HepG2 (cell line): ENCODE results near the gene VSIG10L2. TPM values are rescaled to one million over a fixed set of nuclear protein-coding genes. Genes with fewer than 3 reads are reported as not detected.

Experiments used
- ATAC-seq: fragments of 200-7000 bp; cut with Tn5 transposase; 3 replicates; pipeline ENCODE4 v1.9.1; 2020; ENCODE audit warnings: mild to moderate bottlenecking, moderate library complexity
- BruUV-seq: library from RNA; stranded (reverse); fragments of 400-500 nt; replicated peaks from 2 replicates; lab custom pipeline; 2021; lab: Mats Ljungman, UMichigan
- CTCF ChIA-PET: fragments of 300-600 bp; formaldehyde crosslinking; extraction: SDS; loops from one replicate; lab custom pipeline; 2021; ENCODE audit warnings: low total read pairs, inconsistent platforms, low intra/inter-chr PET ratio; lab: Yijun Ruan, JAX
- POLR2A ChIA-PET: fragments of 350-600 bp; sonication (Branson Sonifier 250); formaldehyde crosslinking; loops from one replicate; lab custom pipeline; 2020; ENCODE audit warnings: antibody characterized with exemption, inconsistent platforms; lab: Yijun Ruan, JAX
- DNase-seq: peaks from one replicate; pipeline ENCODE4 v3.0.0-alpha.2; 2015; ENCODE audit warnings: low spot score
- FAIRE-seq: peaks from 3 replicates; lab custom pipeline; 2011; peaks lifted over from hg19 to GRCh38; lab: Jason Lieb, UNC
- H2AFZ ChIP-seq: one replicate; pipeline ENCODE4 v1.6.1; 2011; ENCODE audit warnings: low read length, inconsistent platforms
- H3K27ac ChIP-seq: fragments of 300-600 bp; 3 replicates; pipeline ENCODE4 v1.8.0; 2011; ENCODE audit warnings: mixed run types, mild to moderate bottlenecking, mixed read lengths, low read length, inconsistent platforms; ENCODE audit not compliant: insufficient read depth; ENCODE audit errors: extremely low read length
- H3K27me3 ChIP-seq, 2 experiments: fragments of 200-600 bp in 1 of 2; 2 replicates in 1 of 2; 3 replicates in 1 of 2; pipeline versions ENCODE4 v1.6.0 to v1.8.0; 2011; ENCODE audit warnings: low read length in 2 of 2, mild to moderate bottlenecking in 2 of 2, moderate library complexity in 2 of 2, inconsistent platforms in 1 of 2; ENCODE audit not compliant: insufficient read depth in 2 of 2, control insufficient read depth in 1 of 2
- H3K36me3 ChIP-seq, 2 experiments: fragments of 200-600 bp in 1 of 2; replicated peaks in 1 of 2; 2 replicates in 1 of 2; 3 replicates in 1 of 2; pipeline versions ENCODE4 v1.5.1 to v1.8.0; 2011; ENCODE audit warnings: low read length in 2 of 2, inconsistent platforms in 1 of 2; ENCODE audit not compliant: insufficient read depth in 2 of 2, control insufficient read depth in 1 of 2
- H3K4me1 ChIP-seq: 2 replicates; pipeline ENCODE4 v1.5.1; 2012; ENCODE audit warnings: low read length, inconsistent platforms; ENCODE audit not compliant: insufficient read depth
- H3K4me2 ChIP-seq: 2 replicates; pipeline ENCODE4 v1.6.0; 2011; ENCODE audit warnings: low read depth, low read length, inconsistent platforms
- H3K4me3 ChIP-seq, 3 experiments: fragments of 200-600 bp in 1 of 3; sonication (generic), shearing (Covaris generic) in 1 of 3; replicated peaks in 1 of 3; 2 replicates each; pipeline ENCODE4 v1.5.1; 2011 to 2016; ENCODE audit warnings: low read length in 3 of 3, inconsistent platforms in 2 of 3, low read depth in 2 of 3, mild to moderate bottlenecking in 2 of 3, control low read depth in 1 of 3, mixed read lengths in 1 of 3; ENCODE audit not compliant: insufficient read depth in 1 of 3
- H3K79me2 ChIP-seq: one replicate; pipeline ENCODE4 v1.6.1; 2011; ENCODE audit warnings: low read length, inconsistent platforms; ENCODE audit not compliant: insufficient read depth
- H3K9ac ChIP-seq: 2 replicates; pipeline ENCODE4 v1.6.0; 2011; ENCODE audit warnings: mild to moderate bottlenecking, low read depth, low read length, inconsistent platforms; ENCODE audit not compliant: insufficient read depth
- H3K9me3 ChIP-seq: 2 replicates; pipeline ENCODE4 v1.5.1; 2012; ENCODE audit warnings: mild to moderate bottlenecking, low read length
- H4K20me1 ChIP-seq: 2 replicates; pipeline ENCODE4 v1.6.0; 2011; ENCODE audit warnings: inconsistent platforms, mild to moderate bottlenecking, low read length, moderate library complexity; ENCODE audit not compliant: insufficient read depth
- EHMT2 ChIP-seq: fragments of 200-600 bp; sonication (generic); IDR thresholded peaks from 2 replicates; pipeline ENCODE4 v1.7.0; 2017; ENCODE audit warnings: antibody characterized with exemption, low read depth, low read length, borderline replicate concordance
- HMGXB3 ChIP-seq: sonication (generic); formaldehyde crosslinking; IDR thresholded peaks from 2 replicates; pipeline ENCODE4 v1.4.0; 2020; ENCODE audit warnings: missing genetic modification reagents, borderline replicate concordance
- HNRNPK ChIP-seq: fragments of 200-400 bp; formaldehyde crosslinking; IDR thresholded peaks from 2 replicates; pipeline ENCODE4 v1.6.1; 2018; ENCODE audit warnings: low read length, low read depth, moderate library complexity, mild to moderate bottlenecking; ENCODE audit not compliant: poor library complexity, severe bottlenecking
- MED1 ChIP-seq: sonication (generic); formaldehyde crosslinking; IDR thresholded peaks from 2 replicates; pipeline ENCODE4 v1.4.0; 2020; ENCODE audit warnings: missing genetic modification reagents
- PCBP1 ChIP-seq: fragments of 200-400 bp; formaldehyde crosslinking; IDR thresholded peaks from 2 replicates; pipeline ENCODE4 v1.6.1; 2017; ENCODE audit warnings: mild to moderate bottlenecking, low read depth, low read length, borderline replicate concordance
- ZNF709 ChIP-seq: sonication (generic); formaldehyde crosslinking; IDR thresholded peaks from 2 replicates; pipeline ENCODE4 v1.5.0; 2020; ENCODE audit warnings: mild to moderate bottlenecking, missing genetic modification reagents
- ZNF710 ChIP-seq: sonication (generic); formaldehyde crosslinking; IDR thresholded peaks from 2 replicates; pipeline ENCODE4 v1.5.0; 2020; ENCODE audit warnings: mild to moderate bottlenecking, missing genetic modification reagents, borderline replicate concordance
- ZNF879 ChIP-seq: sonication (generic); formaldehyde crosslinking; IDR thresholded peaks from 2 replicates; pipeline ENCODE4 v1.8.1; 2023; ENCODE audit warnings: missing genetic modification reagents
- in situ Hi-C: cut with HindIII; loops from 2 replicates; pipeline ENCODE4 v1.10.0; 2017; ENCODE audit warnings: low pct_unique_long_range_greater_than_20kb; ENCODE audit not compliant: extremely low pct_ligation_motif_present
- intact Hi-C: fragments of 100-400 bp; cut with micrococcal nuclease; formaldehyde crosslinking; loops from one replicate; pipeline ENCODE4 v1.10.0; 2022; ENCODE audit not compliant: unreplicated experiment
- polyA plus RNA-seq, 8 experiments: library from polyadenylated mRNA; depleted of rRNA in 3 of 8; stranded (reverse) in 7 of 8; unstranded in 1 of 8; fragments of >200 nt; fragmentation: Illumina TruSeq in 4 of 8; extraction: Trizol in 4 of 8; gene quantifications; 2 replicates each; pipeline versions ENCODE4 v1.2.1 to v1.2.3, GENCODE V29; 2011 to 2016; ENCODE audit warnings: low read depth in 4 of 8, missing spikeins in 1 of 8, mixed read lengths in 1 of 8; ENCODE audit not compliant: insufficient read depth in 1 of 8
- total RNA-seq, 5 experiments: library from RNA; depleted of rRNA; stranded (reverse); fragments of >200 nt; fragmentation: Illumina TruSeq; extraction: Trizol; gene quantifications; 2 replicates each; pipeline ENCODE4 v1.2.3, GENCODE V29; 2016; ENCODE audit warnings: low read depth in 1 of 5

VSIG10L2 gene
- total and polyA plus RNA-seq, 2 of the 13 experiments (the other 11 are each of a cell fraction or from before 2014, with no cell fraction given), result 0.21 TPM; not detected in 1

DNA sequence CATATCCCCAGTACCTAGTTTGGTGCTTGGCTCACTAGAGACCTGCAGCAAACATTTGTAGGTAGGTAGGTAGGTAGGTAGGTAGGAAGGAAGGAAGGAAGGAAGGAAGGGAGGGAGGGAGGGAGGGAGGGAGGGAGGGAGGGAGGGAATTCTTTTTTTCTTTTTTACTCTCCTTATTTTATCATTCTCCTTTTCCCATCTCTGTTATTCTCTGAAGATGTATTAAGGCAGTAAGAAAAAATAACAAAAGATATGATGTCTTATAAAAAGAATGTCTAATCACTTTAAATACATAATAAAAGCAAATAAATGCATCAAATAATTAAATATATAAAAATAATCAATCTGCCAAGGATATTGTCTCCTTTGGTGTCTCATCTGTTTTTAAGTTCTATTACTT, 28.4 kb downstream of the VSIG10L2 start:
- intact Hi-C loops (no loop called here), in situ Hi-C loops (no loop called here)
- ChIA-PET POLR2A (no interaction called here), CTCF (no interaction called here)
- Histone ChIP-seq H3K4me1 (peaks cover 21% of the 10 kb centered on the region), H2AFZ (no peak overlapping the region), H3K27me3 (no peaks in the 10 kb centered on the region), H3K36me3 (peaks cover 0 to 3% of the 10 kb centered on the region in 2 experiments; a peak in 2 of 5 replicates), H3K4me2 (no peak overlapping the region), H3K79me2 (no peaks in the 10 kb centered on the region), H4K20me1 (no peaks in the 10 kb centered on the region), H3K9ac (no peak overlapping the region), H3K27ac (no peak overlapping the region), H3K9me3 (no peaks in the 10 kb centered on the region), H3K4me3 (no peak overlapping the region)
- BruUV-seq, result no TSS peak
- no peak for DNase-seq
- no peak for TF ChIP-seq ZNF709 (CRISPR knock-in tag)
- TF ChIP-seq MED1 (CRISPR knock-in tag), result no peak
- peak; percentile 87; the same call in 1 of the 2 replicates for TF ChIP-seq PCBP1
- peak; percentile 98 for TF ChIP-seq HNRNPK
- no peak for TF ChIP-seq ZNF879 (CRISPR knock-in tag)
- no peak for TF ChIP-seq ZNF710 (CRISPR knock-in tag)
- TF ChIP-seq HMGXB3, result no peak
- no peak for TF ChIP-seq EHMT2
- FAIRE-seq, result no peak
- ATAC-seq, result no peak
